ENCODE measurements around the gene TMEM150C.

- TF ChIP-seq POLR2A (IDR thresholded peaks at IDR 0.05): no peak
- TF ChIP-seq CTCF (IDR thresholded peaks at IDR 0.05): no peak
These were observed 46.1 kb downstream of the TMEM150C start for GRCh38 chr4:82515705-82516104.

Data from Peyer's patch (tissue), 4 donors.